GM19467 (cell line): ENCODE results near the gene RXFP3.

ENCODE experiments used
- ATAC-seq: cut with Tn5 transposase; IDR thresholded peaks from one replicate; pipeline ENCODE4 v1.9.1; 2021; ENCODE audit warnings: mild to moderate bottlenecking, moderate library complexity; ENCODE audit not compliant: unreplicated experiment

The RXFP3 gene

DNA sequence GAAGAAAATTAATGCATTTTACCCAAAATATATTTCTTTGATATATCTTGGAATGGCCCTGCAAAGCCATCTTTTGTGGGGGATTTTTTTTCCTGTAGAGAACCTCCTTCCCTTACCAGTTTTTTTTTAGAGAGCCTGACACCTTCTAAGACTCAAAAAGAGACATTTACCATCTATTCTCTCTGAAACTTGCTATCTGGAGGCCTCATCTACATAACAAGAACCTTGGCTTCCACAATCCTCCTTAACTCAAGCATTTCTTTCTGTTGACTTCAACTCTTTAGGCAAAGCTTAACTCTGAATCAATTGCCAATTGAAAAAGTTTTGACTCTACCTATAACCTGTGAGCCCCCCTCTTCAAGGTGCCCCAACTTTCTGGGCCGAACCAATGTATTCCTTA, 42.1 kb downstream of the RXFP3 start:
- ATAC-seq = no peak

DNA sequence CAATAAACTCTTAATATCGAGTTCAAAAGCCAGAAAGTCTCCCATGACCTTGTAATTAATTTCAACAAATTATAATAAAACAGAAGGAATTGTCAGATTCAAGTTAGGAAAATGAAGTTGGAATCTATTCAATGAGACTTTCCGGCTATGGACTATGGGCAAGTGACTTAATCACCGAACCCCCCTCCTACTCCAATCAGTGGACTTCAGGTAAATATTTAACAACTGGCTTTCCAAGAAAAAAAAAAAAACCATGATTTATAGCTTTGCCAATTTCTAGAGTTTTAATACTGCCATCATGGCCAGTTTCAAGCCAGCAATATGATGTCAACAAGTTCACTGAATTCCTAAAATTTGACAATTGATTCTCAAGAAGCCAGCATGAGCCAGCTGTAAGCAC, 43.8 kb downstream of the RXFP3 start:
- no peak for ATAC-seq

GRCh38 chr5:33981408-33982162, 45.4 kb downstream of the RXFP3 start:
- no peak for ATAC-seq

DNA sequence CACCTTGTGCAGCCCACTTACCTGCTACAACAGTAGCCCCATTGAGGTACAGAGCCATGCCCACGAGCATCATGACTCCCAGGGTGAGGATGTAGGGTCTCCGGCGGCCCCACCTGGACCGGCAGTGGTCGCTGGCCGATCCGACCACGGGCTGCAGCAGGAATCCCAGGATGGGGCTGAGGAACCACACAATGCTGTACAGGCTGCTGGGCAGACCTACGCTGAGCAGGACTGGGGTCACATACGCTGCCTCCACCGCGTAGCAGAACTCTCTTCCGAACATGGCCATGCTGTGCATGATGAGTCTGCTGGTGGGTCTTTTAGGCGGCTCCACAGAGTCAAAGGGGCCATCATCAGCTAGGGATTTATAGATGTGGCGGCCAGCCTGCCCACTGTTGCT, 48.0 kb downstream of the RXFP3 start:
- ATAC-seq = no peak

DNA sequence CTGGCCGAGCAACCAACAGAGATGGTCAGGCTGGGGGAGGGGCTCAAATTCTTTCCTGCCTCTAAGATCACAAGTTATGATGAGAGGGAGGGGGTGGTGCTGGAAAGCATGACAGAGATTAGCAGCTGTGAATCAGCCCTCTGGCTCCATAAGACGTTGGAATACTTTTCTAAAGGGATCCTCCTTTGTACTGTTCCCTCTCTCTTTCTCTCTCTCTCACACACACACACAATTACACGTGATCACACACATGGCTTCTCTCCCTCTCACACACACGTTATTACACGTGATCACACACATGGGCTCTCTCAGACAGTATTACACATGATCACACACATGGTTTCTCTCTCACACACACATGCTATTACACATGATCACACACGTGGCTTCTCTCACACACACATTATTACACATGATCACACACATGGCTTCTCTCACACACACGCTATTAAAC, 48.5 kb downstream of the RXFP3 start, which contains the start of gene SLC45A2:
SLC45A2 (minus strand) TSS at position 23 of the 454 bp plus-strand sequence. CDS start 110 bp downstream, outside the sequence.
- ATAC-seq = no peak

GRCh38 chr5:33985447-33985846, 49.3 kb downstream of the RXFP3 start:
- ATAC-seq = no peak
